K562 (cell line): ENCODE results near the gene RNF187. TPM values are rescaled to one million over a fixed set of nuclear protein-coding genes. Genes with fewer than 3 reads are reported as not detected.

Experiments used
- ATF7 ChIP-seq: fragments of 450-650 bp; IDR thresholded peaks from 2 replicates; pipeline ENCODE4 v1.7.1; 2014; ENCODE audit warnings: mild to moderate bottlenecking, moderate library complexity
- BHLHE40 ChIP-seq: IDR thresholded peaks from 2 replicates; pipeline ENCODE4 v1.6.1; 2011; ENCODE audit warnings: low read length, improper control_type of control experiment
- CREM ChIP-seq: IDR thresholded peaks from 2 replicates; pipeline ENCODE4 v1.6.1; 2014; ENCODE audit warnings: antibody characterized with exemption, low read depth
- ETV6 ChIP-seq, 3 experiments: fragments of 150-350 bp in 1 of 3; sonication (generic) in 1 of 3; formaldehyde crosslinking in 1 of 3; IDR thresholded peaks; 2 replicates each; pipeline versions ENCODE4 v1.6.1 to v1.8.0; 2014 to 2022; ENCODE audit warnings: borderline replicate concordance in 2 of 3, low read depth in 2 of 3, antibody characterized with exemption in 1 of 3, low read length in 1 of 3, mild to moderate bottlenecking in 1 of 3, missing genetic modification reagents in 1 of 3
- FOXK2 ChIP-seq, 2 experiments: fragments of 450-650 bp; IDR thresholded peaks in 1 of 2; conservative IDR thresholded peaks in 1 of 2; 2 replicates each; pipeline ENCODE4 v1.6.1; 2016; ENCODE audit warnings: low read depth in 2 of 2, mild to moderate bottlenecking in 1 of 2
- NCOA6 ChIP-seq: fragments of 450-650 bp; IDR thresholded peaks from 2 replicates; pipeline ENCODE4 v1.6.1; 2017; ENCODE audit warnings: mild to moderate bottlenecking
- PCBP1 ChIP-seq: fragments of 200-400 bp; formaldehyde crosslinking; IDR thresholded peaks from 2 replicates; pipeline ENCODE4 v1.6.1; 2018; ENCODE audit warnings: mild to moderate bottlenecking, low read depth, low read length; ENCODE audit not compliant: poor library complexity, severe bottlenecking
- RBM14 ChIP-seq: fragments of 200-400 bp; formaldehyde crosslinking; IDR thresholded peaks from 2 replicates; pipeline ENCODE4 v1.6.1; 2018; ENCODE audit warnings: low read depth, mild to moderate bottlenecking, low read length, moderate library complexity, borderline replicate concordance; ENCODE audit not compliant: insufficient read depth
- polyA plus RNA-seq, 8 experiments: library from polyadenylated mRNA; depleted of rRNA in 4 of 8; stranded (reverse) in 5 of 8; unstranded in 3 of 8; fragments of >200 nt; fragmentation: Nextera tagmentation in 2 of 8; fragmentation: Illumina TruSeq in 1 of 8; extraction: Ambion mirVana in 2 of 8; extraction: Trizol in 1 of 8; gene quantifications; 2 replicates each; pipeline versions ENCODE4 v1.2.1 to v1.2.3, GENCODE V29; 2011 to 2014; ENCODE audit warnings: inconsistent platforms in 1 of 8, missing spikeins in 1 of 8
- total RNA-seq, 7 experiments: library from RNA; depleted of rRNA in 6 of 7; stranded (reverse); fragments of >200 nt in 6 of 7; fragmentation: Illumina TruSeq in 2 of 7; extraction: Trizol in 2 of 7; gene quantifications; 2 replicates each; pipeline versions ENCODE4 v1.2.1 to v1.2.3, GENCODE V29; 2011 to 2021; ENCODE audit warnings: low replicate concordance in 1 of 7
- TF ChIP-seq, protein P1 (sequence below): sonication (generic); formaldehyde crosslinking; IDR thresholded peaks from 2 replicates; pipeline ENCODE4 v1.8.0; 2022; ENCODE audit warnings: mild to moderate bottlenecking, missing genetic modification reagents, borderline replicate concordance
- TF ChIP-seq, protein P2 (sequence below): sonication (generic); formaldehyde crosslinking; IDR thresholded peaks from 2 replicates; pipeline ENCODE4 v1.8.0; 2022; ENCODE audit warnings: mild to moderate bottlenecking, low read depth, missing genetic modification reagents
- TF ChIP-seq, protein P3 (sequence below): sonication (generic); formaldehyde crosslinking; IDR thresholded peaks from 2 replicates; pipeline ENCODE4 v1.5.0; 2020; ENCODE audit warnings: missing genetic modification reagents
- TF ChIP-seq, protein P4 (sequence below): fragments of 200-800 bp; sonication (Bioruptor generic); IDR thresholded peaks from 2 replicates; pipeline ENCODE4 v1.6.1; 2016; ENCODE audit warnings: missing genetic modification characterization, missing compliant biosample characterization

The RNF187 gene
- total and polyA plus RNA-seq, 9 of the 15 experiments (the other 6 are each of a cell fraction or from before 2014, with no cell fraction given): 2.3 to 119 (median 41.9) TPM

DNA sequence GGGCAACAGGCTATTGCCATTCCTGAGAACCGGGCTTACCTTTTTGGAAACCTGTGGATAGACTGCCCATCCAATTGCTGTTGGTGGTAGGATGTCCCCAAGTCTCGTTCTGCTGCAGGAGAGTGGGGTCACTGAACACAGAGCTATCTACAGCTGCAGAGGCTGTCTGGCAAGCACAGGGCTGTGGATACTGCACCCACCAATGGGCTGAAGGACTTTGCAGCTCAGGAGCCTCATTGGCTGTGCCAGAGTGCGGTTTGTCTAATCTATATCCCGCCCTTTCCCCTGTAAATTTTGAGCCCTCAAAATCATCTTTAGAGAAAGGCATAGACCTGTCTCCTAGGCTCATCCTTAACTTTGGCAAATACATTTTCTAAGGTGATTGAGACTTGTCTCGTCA, 15.3 kb downstream of the RNF187 start (continued):
- TF ChIP-seq, protein P1, sequence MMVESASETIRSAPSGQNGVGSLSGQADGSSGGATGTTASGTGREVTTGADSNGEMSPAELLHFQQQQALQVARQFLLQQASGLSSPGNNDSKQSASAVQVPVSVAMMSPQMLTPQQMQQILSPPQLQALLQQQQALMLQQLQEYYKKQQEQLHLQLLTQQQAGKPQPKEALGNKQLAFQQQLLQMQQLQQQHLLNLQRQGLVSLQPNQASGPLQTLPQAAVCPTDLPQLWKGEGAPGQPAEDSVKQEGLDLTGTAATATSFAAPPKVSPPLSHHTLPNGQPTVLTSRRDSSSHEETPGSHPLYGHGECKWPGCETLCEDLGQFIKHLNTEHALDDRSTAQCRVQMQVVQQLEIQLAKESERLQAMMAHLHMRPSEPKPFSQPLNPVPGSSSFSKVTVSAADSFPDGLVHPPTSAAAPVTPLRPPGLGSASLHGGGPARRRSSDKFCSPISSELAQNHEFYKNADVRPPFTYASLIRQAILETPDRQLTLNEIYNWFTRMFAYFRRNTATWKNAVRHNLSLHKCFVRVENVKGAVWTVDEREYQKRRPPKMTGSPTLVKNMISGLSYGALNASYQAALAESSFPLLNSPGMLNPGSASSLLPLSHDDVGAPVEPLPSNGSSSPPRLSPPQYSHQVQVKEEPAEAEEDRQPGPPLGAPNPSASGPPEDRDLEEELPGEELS: no peak
- TF ChIP-seq BHLHE40 (no peak), NCOA6 (no peak), ETV6 (IDR thresholded peaks at IDR 0.05; ENCODE audit: borderline replicate concordance in 1 of 2, low read depth in 2 of 2, low read length in 1 of 2) (no peak), ETV6 (CRISPR knock-in tag; IDR thresholded peaks at IDR 0.05; ENCODE audit: borderline replicate concordance) (no peak), PCBP1 (no peak), ATF7 (no peak), FOXK2 (conservative IDR thresholded peaks at IDR 0.05 in 1 of 2, IDR thresholded peaks at IDR 0.05 in 1 of 2; ENCODE audit: low read depth in 2 of 2) (no peak), CREM (no peak), RBM14 (no peak)
- TF ChIP-seq, protein P2, sequence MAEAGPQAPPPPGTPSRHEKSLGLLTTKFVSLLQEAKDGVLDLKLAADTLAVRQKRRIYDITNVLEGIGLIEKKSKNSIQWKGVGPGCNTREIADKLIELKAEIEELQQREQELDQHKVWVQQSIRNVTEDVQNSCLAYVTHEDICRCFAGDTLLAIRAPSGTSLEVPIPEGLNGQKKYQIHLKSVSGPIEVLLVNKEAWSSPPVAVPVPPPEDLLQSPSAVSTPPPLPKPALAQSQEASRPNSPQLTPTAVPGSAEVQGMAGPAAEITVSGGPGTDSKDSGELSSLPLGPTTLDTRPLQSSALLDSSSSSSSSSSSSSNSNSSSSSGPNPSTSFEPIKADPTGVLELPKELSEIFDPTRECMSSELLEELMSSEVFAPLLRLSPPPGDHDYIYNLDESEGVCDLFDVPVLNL (CRISPR knock-in tag): no peak
- TF ChIP-seq, protein P3, sequence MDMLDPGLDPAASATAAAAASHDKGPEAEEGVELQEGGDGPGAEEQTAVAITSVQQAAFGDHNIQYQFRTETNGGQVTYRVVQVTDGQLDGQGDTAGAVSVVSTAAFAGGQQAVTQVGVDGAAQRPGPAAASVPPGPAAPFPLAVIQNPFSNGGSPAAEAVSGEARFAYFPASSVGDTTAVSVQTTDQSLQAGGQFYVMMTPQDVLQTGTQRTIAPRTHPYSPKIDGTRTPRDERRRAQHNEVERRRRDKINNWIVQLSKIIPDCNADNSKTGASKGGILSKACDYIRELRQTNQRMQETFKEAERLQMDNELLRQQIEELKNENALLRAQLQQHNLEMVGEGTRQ (CRISPR knock-in tag): no peak
- TF ChIP-seq, protein P4, sequence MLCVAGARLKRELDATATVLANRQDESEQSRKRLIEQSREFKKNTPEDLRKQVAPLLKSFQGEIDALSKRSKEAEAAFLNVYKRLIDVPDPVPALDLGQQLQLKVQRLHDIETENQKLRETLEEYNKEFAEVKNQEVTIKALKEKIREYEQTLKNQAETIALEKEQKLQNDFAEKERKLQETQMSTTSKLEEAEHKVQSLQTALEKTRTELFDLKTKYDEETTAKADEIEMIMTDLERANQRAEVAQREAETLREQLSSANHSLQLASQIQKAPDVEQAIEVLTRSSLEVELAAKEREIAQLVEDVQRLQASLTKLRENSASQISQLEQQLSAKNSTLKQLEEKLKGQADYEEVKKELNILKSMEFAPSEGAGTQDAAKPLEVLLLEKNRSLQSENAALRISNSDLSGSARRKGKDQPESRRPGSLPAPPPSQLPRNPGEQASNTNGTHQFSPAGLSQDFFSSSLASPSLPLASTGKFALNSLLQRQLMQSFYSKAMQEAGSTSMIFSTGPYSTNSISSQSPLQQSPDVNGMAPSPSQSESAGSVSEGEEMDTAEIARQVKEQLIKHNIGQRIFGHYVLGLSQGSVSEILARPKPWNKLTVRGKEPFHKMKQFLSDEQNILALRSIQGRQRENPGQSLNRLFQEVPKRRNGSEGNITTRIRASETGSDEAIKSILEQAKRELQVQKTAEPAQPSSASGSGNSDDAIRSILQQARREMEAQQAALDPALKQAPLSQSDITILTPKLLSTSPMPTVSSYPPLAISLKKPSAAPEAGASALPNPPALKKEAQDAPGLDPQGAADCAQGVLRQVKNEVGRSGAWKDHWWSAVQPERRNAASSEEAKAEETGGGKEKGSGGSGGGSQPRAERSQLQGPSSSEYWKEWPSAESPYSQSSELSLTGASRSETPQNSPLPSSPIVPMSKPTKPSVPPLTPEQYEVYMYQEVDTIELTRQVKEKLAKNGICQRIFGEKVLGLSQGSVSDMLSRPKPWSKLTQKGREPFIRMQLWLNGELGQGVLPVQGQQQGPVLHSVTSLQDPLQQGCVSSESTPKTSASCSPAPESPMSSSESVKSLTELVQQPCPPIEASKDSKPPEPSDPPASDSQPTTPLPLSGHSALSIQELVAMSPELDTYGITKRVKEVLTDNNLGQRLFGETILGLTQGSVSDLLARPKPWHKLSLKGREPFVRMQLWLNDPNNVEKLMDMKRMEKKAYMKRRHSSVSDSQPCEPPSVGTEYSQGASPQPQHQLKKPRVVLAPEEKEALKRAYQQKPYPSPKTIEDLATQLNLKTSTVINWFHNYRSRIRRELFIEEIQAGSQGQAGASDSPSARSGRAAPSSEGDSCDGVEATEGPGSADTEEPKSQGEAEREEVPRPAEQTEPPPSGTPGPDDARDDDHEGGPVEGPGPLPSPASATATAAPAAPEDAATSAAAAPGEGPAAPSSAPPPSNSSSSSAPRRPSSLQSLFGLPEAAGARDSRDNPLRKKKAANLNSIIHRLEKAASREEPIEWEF (CRISPR knock-in tag): no peak
